HCT116 (cell line): ENCODE measurements around the gene DHRS9. TPM values are rescaled to one million over a fixed set of nuclear protein-coding genes. Genes with fewer than 3 reads are reported as not detected.

Experiments used
- ATAC-seq: fragments of 200-7000 bp; cut with Tn5 transposase; 2 replicates; pipeline ENCODE4 v1.9.1; 2020; ENCODE audit warnings: mild to moderate bottlenecking, moderate library complexity
- BruUV-seq: library from RNA; stranded (reverse); fragments of 400-500 nt; replicated peaks from 2 replicates; lab custom pipeline; 2021; lab: Mats Ljungman, UMichigan
- CTCF ChIA-PET: fragments of 300-600 bp; sonication (Branson Sonifier 250); formaldehyde crosslinking; loops from one replicate; lab custom pipeline; 2021; ENCODE audit warnings: antibody characterized with exemption; lab: Charles Lee
- POLR2A ChIA-PET: fragments of 300-600, 350-600 bp; sonication (Branson Sonifier 250); formaldehyde crosslinking; loops from one replicate; lab custom pipeline; 2021; ENCODE audit warnings: antibody characterized with exemption; lab: Charles Lee
- RAD21 ChIA-PET, 2 experiments: fragments of 300-600 bp; sonication (Branson Sonifier 250); formaldehyde crosslinking; loops; one replicate each; lab custom pipeline; 2023; ENCODE audit warnings: low total read pairs in 2 of 2; ENCODE audit not compliant: uncharacterized antibody in 2 of 2, unreplicated experiment in 2 of 2, low non-redundant PET in 1 of 2; lab: Charles Lee
- DNase-seq: peaks from one replicate; pipeline ENCODE4 v3.0.0-alpha.2; 2010; ENCODE audit warnings: low read depth, low spot score
- H2AFZ ChIP-seq: fragments of 200-600 bp; shearing (Covaris generic), sonication (generic); 2 replicates; pipeline ENCODE4 v1.6.1; 2017; ENCODE audit warnings: low read depth, mixed run types, mixed read lengths, antibody characterized with exemption, low read length; ENCODE audit not compliant: poor library complexity, severe bottlenecking
- H3K27ac ChIP-seq: 2 replicates; pipeline ENCODE4 v1.5.1; 2012; ENCODE audit warnings: low read depth, low read length
- H3K27me3 ChIP-seq: fragments of 200-600 bp; sonication (generic); 2 replicates; pipeline ENCODE4 v1.6.1; 2016; ENCODE audit warnings: mixed run types, low read length, mixed read lengths; ENCODE audit not compliant: insufficient read depth
- H3K36me3 ChIP-seq, 2 experiments: fragments of 200-500 bp in 1 of 2; fragments of 200-600 bp in 1 of 2; sonication (Bioruptor generic) in 1 of 2; sonication (generic) in 1 of 2; 2 replicates each; pipeline versions ENCODE4 v1.5.1 to v1.6.1; 2014 to 2016; ENCODE audit warnings: low read length in 2 of 2, inconsistent platforms in 1 of 2, mixed read lengths in 1 of 2, mixed run types in 1 of 2; ENCODE audit not compliant: insufficient read depth in 2 of 2, control insufficient read depth in 1 of 2
- H3K4me1 ChIP-seq, 2 experiments: fragments of 200-600 bp in 1 of 2; sonication (generic) in 1 of 2; 2 replicates each; pipeline versions ENCODE4 v1.5.1 to v1.6.1; 2012 to 2017; ENCODE audit warnings: low read length in 2 of 2, inconsistent platforms in 1 of 2, mild to moderate bottlenecking in 1 of 2, mixed read lengths in 1 of 2, mixed run types in 1 of 2, moderate library complexity in 1 of 2; ENCODE audit not compliant: insufficient read depth in 2 of 2, control insufficient read depth in 1 of 2
- H3K4me2 ChIP-seq: fragments of 200-600 bp; sonication (generic); 2 replicates; pipeline ENCODE4 v1.6.1; 2017; ENCODE audit warnings: mixed run types, low read length, mixed read lengths
- H3K4me3 ChIP-seq, 2 experiments: fragments of 200-600 bp in 1 of 2; sonication (generic) in 1 of 2; replicated peaks in 1 of 2; 2 replicates each; pipeline ENCODE4 v1.5.1; 2011 to 2016; ENCODE audit warnings: low read length in 2 of 2, control low read depth in 1 of 2, low read depth in 1 of 2, mild to moderate bottlenecking in 1 of 2, mixed read lengths in 1 of 2, mixed run types in 1 of 2
- H3K79me2 ChIP-seq: fragments of 200-600 bp; sonication (generic); 2 replicates; pipeline ENCODE4 v1.6.1; 2017; ENCODE audit warnings: mild to moderate bottlenecking, mixed run types, low read length, moderate library complexity, mixed read lengths; ENCODE audit not compliant: insufficient read depth
- H3K9ac ChIP-seq: fragments of 200-600 bp; sonication (generic); 2 replicates; pipeline ENCODE4 v1.6.1; 2016; ENCODE audit warnings: low read length, mixed read lengths
- H3K9me2 ChIP-seq: fragments of 200-600 bp; sonication (generic), shearing (Covaris generic); 2 replicates; pipeline ENCODE4 v1.6.1; 2017; ENCODE audit warnings: mixed run types, mild to moderate bottlenecking, moderate library complexity; ENCODE audit not compliant: insufficient read depth
- H3K9me3 ChIP-seq, 2 experiments: fragments of 200-500 bp in 1 of 2; fragments of 200-600 bp in 1 of 2; sonication (Bioruptor generic) in 1 of 2; sonication (generic) in 1 of 2; 2 replicates each; pipeline ENCODE4 v1.6.1; 2014 to 2017; ENCODE audit warnings: low read length in 2 of 2, mixed read lengths in 2 of 2, inconsistent platforms in 1 of 2, low read depth in 1 of 2, mild to moderate bottlenecking in 1 of 2, mixed run types in 1 of 2, moderate library complexity in 1 of 2; ENCODE audit not compliant: control insufficient read depth in 1 of 2, insufficient read depth in 1 of 2
- H4K20me1 ChIP-seq: fragments of 200-600 bp; sonication (generic), shearing (Covaris generic); 2 replicates; pipeline ENCODE4 v1.6.1; 2017; ENCODE audit warnings: mixed run types, mild to moderate bottlenecking, moderate library complexity; ENCODE audit not compliant: insufficient read depth
- CTCF ChIP-seq, 3 experiments: fragments of 200-600 bp in 1 of 3; sonication (generic) in 1 of 3; IDR thresholded peaks in 2 of 3; conservative IDR thresholded peaks in 1 of 3; 2 replicates each; pipeline ENCODE4 v1.5.1; 2012 to 2017; ENCODE audit warnings: low read depth in 2 of 3, low read length in 2 of 3, antibody characterized with exemption in 1 of 3, borderline replicate concordance in 1 of 3, control low read depth in 1 of 3, mild to moderate bottlenecking in 1 of 3, mixed read lengths in 1 of 3, mixed run types in 1 of 3, moderate library complexity in 1 of 3; ENCODE audit not compliant: insufficient read depth in 1 of 3
- ELF1 ChIP-seq: IDR thresholded peaks from 2 replicates; pipeline ENCODE4 v1.6.1; 2012; ENCODE audit warnings: low read depth, borderline replicate concordance
- EZH2phosphoT487 ChIP-seq: fragments of 200-600 bp; IDR thresholded peaks from 2 replicates; pipeline ENCODE4 v1.6.1; 2018; ENCODE audit warnings: antibody characterized with exemption, borderline replicate concordance
- POLR2A ChIP-seq: IDR thresholded peaks from 2 replicates; pipeline ENCODE4 v1.7.0; 2011; ENCODE audit warnings: borderline replicate concordance; ENCODE audit not compliant: insufficient read depth, insufficient read length; ENCODE audit errors: extremely low read depth
- POLR2AphosphoS5 ChIP-seq: IDR thresholded peaks from 2 replicates; pipeline ENCODE4 v1.6.1; 2011; ENCODE audit warnings: mild to moderate bottlenecking, low read depth, low read length, moderate library complexity
- REST ChIP-seq: IDR thresholded peaks from 2 replicates; pipeline ENCODE4 v1.6.1; 2012; ENCODE audit warnings: low read depth
- SRF ChIP-seq: IDR thresholded peaks from 2 replicates; pipeline ENCODE4 v1.6.1; 2012; ENCODE audit warnings: low read depth
- intact Hi-C: fragments of 100-400 bp; cut with micrococcal nuclease; formaldehyde crosslinking; loops from 2 replicates; pipeline ENCODE4 v1.10.0; 2022
- total RNA-seq: library from RNA; stranded (reverse); gene quantifications from one replicate; pipeline ENCODE4 v1.2.1, GENCODE V29; 2021; ENCODE audit not compliant: unreplicated experiment

Gene DHRS9
- total RNA-seq, 1 experiment from 2014 or later = 0.15 TPM

GRCh38 chr2:169106563-169107545, 37.5 kb downstream of the DHRS9 start:
- Histone ChIP-seq H3K9ac (no peak overlapping the region), H3K36me3 (no peaks in the 10 kb centered on the region), H3K27me3 (peaks cover 5% of the 10 kb centered on the region; the same call in 1 of the 2 replicates), H3K9me3 (no peaks in the 10 kb centered on the region), H3K27ac (no peak overlapping the region), H3K4me1 (peaks cover 0 to 8% of the 10 kb centered on the region in 2 experiments; a peak in 1 of 4 replicates), H2AFZ (no peak overlapping the region), H3K79me2 (no peaks in the 10 kb centered on the region), H3K9me2 (no peaks in the 10 kb centered on the region), H4K20me1 (no peaks in the 10 kb centered on the region), H3K4me3 (no peak overlapping the region), H3K4me2 (no peak overlapping the region)
- intact Hi-C loops = no loop called here
- no peak for TF ChIP-seq REST
- no peak for TF ChIP-seq POLR2AphosphoS5
- no peak for TF ChIP-seq EZH2phosphoT487
- TF ChIP-seq POLR2A = no peak
- no peak for TF ChIP-seq SRF
- no peak for TF ChIP-seq ELF1
- no peak for TF ChIP-seq CTCF (IDR thresholded peaks at IDR 0.05 in 2 of 3, conservative IDR thresholded peaks at IDR 0.05 in 1 of 3; ENCODE audit: borderline replicate concordance in 1 of 3, insufficient read depth in 1 of 3, low read depth in 2 of 3, low read length in 2 of 3)
- DNase-seq (no peak), ATAC-seq (no peak)
- no TSS peak for BruUV-seq
- POLR2A ChIA-PET = no interaction called here
- RAD21 ChIA-PET = no interaction called here
- CTCF ChIA-PET = interaction anchor here (1.2 kb wide), 1 partner anchor 25 kb away, joined by 3 read pairs; no protein-coding TSS in a partner anchor
